Anterior cingulate cortex (tissue), 58 donors: ENCODE results near the gene TSEN2.

ENCODE experiments used
- DNase-seq, 58 donors: peaks; one replicate each; lab custom pipeline; 2025; lab: John Stamatoyannopoulos, UW

TSEN2 gene

GRCh38 chr3:12579456-12579855 lies 95.2 kb downstream of the TSEN2 start:
- no peak for DNase-seq

- DNase-seq = no peak
These were observed 95.6 kb downstream of the TSEN2 start for GRCh38 chr3:12579905-12580304.

GRCh38 chr3:12582730-12583129 lies 98.5 kb downstream of the TSEN2 start:
- DNase-seq = no peak
